ENCODE data around the gene COL10A1.

The COL10A1 gene

GRCh38 chr6:116078522-116078921, 47.4 kb downstream of the COL10A1 start:
- DNase-seq, result no peak

GRCh38 chr6:116074732-116075390, 51.1 kb downstream of the COL10A1 start:
- DNase-seq, result no peak

GRCh38 chr6:116073765-116074440, 52.0 kb downstream of the COL10A1 start:
- DNase-seq, result no peak

- no peak for DNase-seq
These were observed 53.6 kb downstream of the COL10A1 start for GRCh38 chr6:116072368-116072767.

- no peak for DNase-seq
These were observed 55.1 kb downstream of the COL10A1 start for GRCh38 chr6:116070616-116071389.

- DNase-seq, result no peak
These were observed 55.8 kb downstream of the COL10A1 start for GRCh38 chr6:116070101-116070500.
